ENCODE data around the gene MYLK4. TPM values are rescaled to one million over a fixed set of nuclear protein-coding genes. Genes with fewer than 3 reads are reported as not detected.

MYLK4 gene
- total RNA-seq, 4 donors from 2014 or later: 0.33 to 0.45 (median 0.38) TPM

- DNase-seq (ENCODE audit: extremely low spot score): no peak
- peaks cover 26 to 53% (median 38%) of the 10 kb centered on the region in 4 donors for H3K4me1 ChIP-seq
- no peak for TF ChIP-seq EP300 (IDR thresholded peaks at IDR 0.05)
- TF ChIP-seq, protein P1, sequence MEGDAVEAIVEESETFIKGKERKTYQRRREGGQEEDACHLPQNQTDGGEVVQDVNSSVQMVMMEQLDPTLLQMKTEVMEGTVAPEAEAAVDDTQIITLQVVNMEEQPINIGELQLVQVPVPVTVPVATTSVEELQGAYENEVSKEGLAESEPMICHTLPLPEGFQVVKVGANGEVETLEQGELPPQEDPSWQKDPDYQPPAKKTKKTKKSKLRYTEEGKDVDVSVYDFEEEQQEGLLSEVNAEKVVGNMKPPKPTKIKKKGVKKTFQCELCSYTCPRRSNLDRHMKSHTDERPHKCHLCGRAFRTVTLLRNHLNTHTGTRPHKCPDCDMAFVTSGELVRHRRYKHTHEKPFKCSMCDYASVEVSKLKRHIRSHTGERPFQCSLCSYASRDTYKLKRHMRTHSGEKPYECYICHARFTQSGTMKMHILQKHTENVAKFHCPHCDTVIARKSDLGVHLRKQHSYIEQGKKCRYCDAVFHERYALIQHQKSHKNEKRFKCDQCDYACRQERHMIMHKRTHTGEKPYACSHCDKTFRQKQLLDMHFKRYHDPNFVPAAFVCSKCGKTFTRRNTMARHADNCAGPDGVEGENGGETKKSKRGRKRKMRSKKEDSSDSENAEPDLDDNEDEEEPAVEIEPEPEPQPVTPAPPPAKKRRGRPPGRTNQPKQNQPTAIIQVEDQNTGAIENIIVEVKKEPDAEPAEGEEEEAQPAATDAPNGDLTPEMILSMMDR (IDR thresholded peaks at IDR 0.05): no peak
- TF ChIP-seq POLR2A (IDR thresholded peaks at IDR 0.05; ENCODE audit: low read depth): no peak
- no peak for TF ChIP-seq POLR2AphosphoS5 (IDR thresholded peaks at IDR 0.05)
- intact Hi-C loops (cut with DNase I): no loop called here
- no peak overlapping the region for H3K4me3 ChIP-seq
- WGBS: 62% methylated on average over 5 of the region's 5 CpGs
- no peaks in the 10 kb centered on the region for H3K36me3 ChIP-seq
- H3K9me3 ChIP-seq: no peaks in the 10 kb centered on the region
- no peaks in the 10 kb centered on the region for H3K27me3 ChIP-seq
- peak overlapping the region in 3 of 4 donors; percentile 27 to 46 (median 33) for H3K27ac ChIP-seq (replicated peaks in 1 of 4)
These were observed 17.4 kb downstream of the MYLK4 start for GRCh38 chr6:2733324-2733723.

GRCh38 chr6:2732503-2733089, 18.1 kb downstream of the MYLK4 start:
- no peak for DNase-seq (ENCODE audit: extremely low spot score)
- intact Hi-C loops (cut with DNase I): no loop called here
- Histone ChIP-seq H3K27ac (replicated peaks in 1 of 4) (peak overlapping the region in 3 of 4 donors; percentile 27 to 46 (median 33)), H3K9me3 (no peaks in the 10 kb centered on the region), H3K36me3 (no peaks in the 10 kb centered on the region), H3K27me3 (no peaks in the 10 kb centered on the region), H3K4me1 (peaks cover 26 to 49% (median 35%) of the 10 kb centered on the region in 4 donors), H3K4me3 (no peak overlapping the region)
- WGBS: 31% methylated on average over 5 of the region's 5 CpGs
- TF ChIP-seq POLR2AphosphoS5 (IDR thresholded peaks at IDR 0.05) (no peak), EP300 (IDR thresholded peaks at IDR 0.05) (no peak), POLR2A (IDR thresholded peaks at IDR 0.05; ENCODE audit: low read depth) (no peak)
- TF ChIP-seq, protein P1 (IDR thresholded peaks at IDR 0.05): no peak

DNA sequence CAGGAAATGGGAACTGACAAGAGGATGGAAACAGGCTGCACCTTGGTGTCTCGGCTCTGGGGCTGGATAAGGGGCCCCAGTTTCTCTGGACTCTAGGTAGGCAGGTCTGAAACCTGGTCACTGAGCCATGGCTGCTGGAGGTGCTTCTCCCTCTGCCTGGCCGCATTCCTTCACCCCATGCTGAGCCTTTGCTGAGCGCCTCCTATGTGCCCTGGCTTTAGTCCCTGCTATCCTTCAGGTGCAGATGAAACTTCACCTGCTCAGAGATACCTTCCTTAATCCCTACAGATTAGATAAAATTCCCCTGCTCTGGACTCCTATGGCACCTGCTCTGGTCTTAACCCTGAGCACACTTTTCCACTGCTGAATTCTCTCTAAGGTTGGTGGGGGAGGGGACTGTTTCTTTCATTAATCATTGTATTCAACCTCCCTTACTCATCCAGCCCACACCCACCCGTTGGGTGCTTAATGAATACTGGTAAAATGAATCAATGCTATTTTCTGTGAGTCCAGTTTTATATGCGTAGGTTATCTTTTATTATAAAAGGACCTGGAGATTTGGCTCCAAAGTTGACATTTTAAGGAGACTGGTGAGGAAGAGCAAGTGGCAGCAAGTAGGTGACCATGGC, 19.3 kb downstream of the MYLK4 start:
- Histone ChIP-seq H3K4me1 (peaks cover 26 to 59% (median 44%) of the 10 kb centered on the region in 4 donors), H3K27me3 (no peaks in the 10 kb centered on the region), H3K9me3 (no peaks in the 10 kb centered on the region), H3K27ac (replicated peaks in 1 of 4) (no peak overlapping the region), H3K4me3 (no peak overlapping the region), H3K36me3 (no peaks in the 10 kb centered on the region)
- WGBS: 71% methylated on average over 5 of the region's 5 CpGs
- DNase-seq (ENCODE audit: extremely low spot score): no peak
- TF ChIP-seq EP300 (IDR thresholded peaks at IDR 0.05) (no peak), POLR2AphosphoS5 (IDR thresholded peaks at IDR 0.05) (no peak), POLR2A (IDR thresholded peaks at IDR 0.05; ENCODE audit: low read depth) (no peak)
- TF ChIP-seq, protein P1 (IDR thresholded peaks at IDR 0.05): no peak
- intact Hi-C loops (cut with DNase I): no loop called here

- intact Hi-C loops (cut with DNase I): no loop called here
- Histone ChIP-seq H3K4me3 (no peak overlapping the region), H3K4me1 (peaks cover 26 to 65% (median 46%) of the 10 kb centered on the region in 4 donors), H3K36me3 (no peaks in the 10 kb centered on the region), H3K9me3 (no peaks in the 10 kb centered on the region), H3K27me3 (no peaks in the 10 kb centered on the region), H3K27ac (replicated peaks in 1 of 4) (no peak overlapping the region)
- no peak for DNase-seq (ENCODE audit: extremely low spot score)
- no peak for TF ChIP-seq POLR2A (IDR thresholded peaks at IDR 0.05; ENCODE audit: low read depth)
- TF ChIP-seq, protein P1 (IDR thresholded peaks at IDR 0.05): no peak
- 53% methylated on average over 9 of the region's 9 CpGs for WGBS
These were observed 20.2 kb downstream of the MYLK4 start for GRCh38 chr6:2730353-2731107.
